BE2C (cell line): Measurements from ENCODE around the gene AZU1.
A peak's percentile ranks its signal among the peaks of the same experiment; 100 is the strongest.
"Not testable (repeated sequence)": the region's sequence is repeated elsewhere in the genome, so short reads cannot be mapped to it uniquely, and the experiment has no call there.

Source experiments
- DNase-seq: peaks from one replicate; pipeline ENCODE4 v3.0.0-alpha.2; 2020
- H3K27me3 ChIP-seq: fragments of 250-450 bp; sonication (Bioruptor Pico); 2 replicates; pipeline ENCODE4 v1.5.1; 2020; ENCODE audit warnings: mild to moderate bottlenecking
- H3K36me3 ChIP-seq: fragments of 250-450 bp; sonication (Bioruptor Pico); 2 replicates; pipeline ENCODE4 v1.5.1; 2020; ENCODE audit warnings: mild to moderate bottlenecking
- H3K4me1 ChIP-seq: fragments of 250-450 bp; sonication (Bioruptor Pico); 2 replicates; pipeline ENCODE4 v1.5.1; 2020
- H3K4me3 ChIP-seq: 2 replicates; pipeline ENCODE4 v1.5.1; 2011; ENCODE audit warnings: low read depth, low read length
- H3K9me3 ChIP-seq: fragments of 250-450 bp; sonication (Bioruptor Pico); 2 replicates; pipeline ENCODE4 v1.5.1; 2020
- CTCF ChIP-seq: IDR thresholded peaks from 2 replicates; pipeline ENCODE4 v1.5.1; 2012; ENCODE audit warnings: mild to moderate bottlenecking, low read depth, low read length

Gene AZU1

GRCh38 chr19:872266-872951 is 44.8 kb downstream of the AZU1 start:
- no peaks in the 10 kb centered on the region for H3K27me3 ChIP-seq
- DNase-seq: peak; percentile 64
- H3K9me3 ChIP-seq: no peaks in the 10 kb centered on the region
- H3K4me1 ChIP-seq: peaks cover 10% of the 10 kb centered on the region
- no peak overlapping the region for H3K4me3 ChIP-seq
- no peak for TF ChIP-seq CTCF
- H3K36me3 ChIP-seq: peaks cover 23% of the 10 kb centered on the region

- no peak for DNase-seq
- H3K4me1 ChIP-seq: peaks cover 10% of the 10 kb centered on the region
- no peak for TF ChIP-seq CTCF
- peaks cover 20% of the 10 kb centered on the region for H3K36me3 ChIP-seq
- H3K9me3 ChIP-seq: no peaks in the 10 kb centered on the region
- H3K4me3 ChIP-seq: no peak overlapping the region
- H3K27me3 ChIP-seq: no peaks in the 10 kb centered on the region
These were observed 45.4 kb downstream of the AZU1 start for GRCh38 chr19:873084-873483.

- Histone ChIP-seq H3K36me3 (peaks cover 15% of the 10 kb centered on the region), H3K4me3 (no peak overlapping the region), H3K27me3 (no peaks in the 10 kb centered on the region), H3K4me1 (peaks cover 10% of the 10 kb centered on the region), H3K9me3 (no peaks in the 10 kb centered on the region)
- no peak for TF ChIP-seq CTCF
- DNase-seq: no peak
These were observed 46.0 kb downstream of the AZU1 start for GRCh38 chr19:873561-874041.

GRCh38 chr19:875265-875879 is 47.7 kb downstream of the AZU1 start:
- H3K9me3 ChIP-seq: no peaks in the 10 kb centered on the region
- no peak overlapping the region for H3K4me3 ChIP-seq
- H3K36me3 ChIP-seq: peaks cover 12% of the 10 kb centered on the region
- no peak for TF ChIP-seq CTCF
- no peaks in the 10 kb centered on the region for H3K27me3 ChIP-seq
- H3K4me1 ChIP-seq: peaks cover 10% of the 10 kb centered on the region
- DNase-seq: no peak

- H3K4me3 ChIP-seq: no peak overlapping the region
- H3K9me3 ChIP-seq: no peaks in the 10 kb centered on the region
- H3K27me3 ChIP-seq: no peaks in the 10 kb centered on the region
- H3K36me3 ChIP-seq: peaks cover 14% of the 10 kb centered on the region
- DNase-seq: no peak
- TF ChIP-seq CTCF: no peak
- H3K4me1 ChIP-seq: peaks cover 8% of the 10 kb centered on the region
These were observed 48.5 kb downstream of the AZU1 start for GRCh38 chr19:876089-876488.

GRCh38 chr19:876780-877314 is 49.2 kb downstream of the AZU1 start:
- Histone ChIP-seq H3K4me3 (no peak overlapping the region), H3K36me3 (peaks cover 22% of the 10 kb centered on the region), H3K4me1 (peaks cover 5% of the 10 kb centered on the region), H3K27me3 (no peaks in the 10 kb centered on the region), H3K9me3 (no peaks in the 10 kb centered on the region)
- no peak for DNase-seq
- no peak for TF ChIP-seq CTCF

GRCh38 chr19:877992-878660 is 50.5 kb downstream of the AZU1 start:
- H3K9me3 ChIP-seq, DNase-seq, H3K4me3 ChIP-seq, H3K4me1 ChIP-seq, H3K27me3 ChIP-seq: not testable (repeated sequence)
- H3K36me3 ChIP-seq: peaks cover 28% of the 10 kb centered on the region

GRCh38 chr19:878751-879561 is 51.3 kb downstream of the AZU1 start:
- not testable (repeated sequence) for DNase-seq, H3K4me1 ChIP-seq, H3K27me3 ChIP-seq, H3K4me3 ChIP-seq, H3K9me3 ChIP-seq
- H3K36me3 ChIP-seq: peaks cover 33% of the 10 kb centered on the region
